GM23338 (cell line): ENCODE data around the gene GPC6. TPM values are rescaled to one million over a fixed set of nuclear protein-coding genes. Genes with fewer than 3 reads are reported as not detected.

Experiments used
- ATAC-seq: fragments of 200-7000 bp; cut with Tn5 transposase; 3 replicates; pipeline ENCODE4 v1.9.1; 2020
- DNase-seq: peaks from one replicate; pipeline ENCODE4 v3.0.0-alpha.2; 2015; ENCODE audit warnings: low spot score
- H2AFZ ChIP-seq: fragments of 200-600 bp; sonication (generic); 2 replicates; pipeline ENCODE4 v1.8.0; 2016; ENCODE audit warnings: antibody characterized with exemption, mild to moderate bottlenecking, moderate library complexity
- H3F3A ChIP-seq: fragments of 200-600 bp; sonication (generic); replicated peaks from 2 replicates; pipeline ENCODE4 v1.8.0; 2017; ENCODE audit warnings: antibody characterized with exemption, mixed run types, low read depth
- H3K27ac ChIP-seq: fragments of 200-600 bp; sonication (generic); 2 replicates; pipeline ENCODE4 v1.6.1; 2016; ENCODE audit warnings: low read depth
- H3K27me3 ChIP-seq: fragments of 200-600 bp; sonication (generic); 2 replicates; pipeline ENCODE4 v1.8.0; 2016; ENCODE audit warnings: mild to moderate bottlenecking, mixed run types, moderate library complexity; ENCODE audit not compliant: insufficient read depth
- H3K36me3 ChIP-seq: fragments of 200-600 bp; sonication (generic); 2 replicates; pipeline ENCODE4 v1.8.0; 2016; ENCODE audit warnings: mild to moderate bottlenecking; ENCODE audit not compliant: insufficient read depth
- H3K4me1 ChIP-seq: fragments of 200-600 bp; sonication (generic); 2 replicates; pipeline ENCODE4 v1.8.0; 2016; ENCODE audit warnings: mild to moderate bottlenecking, moderate library complexity; ENCODE audit not compliant: insufficient read depth
- H3K4me2 ChIP-seq: fragments of 200-600 bp; sonication (generic); 2 replicates; pipeline ENCODE4 v1.7.1; 2017; ENCODE audit warnings: mixed run types
- H3K4me3 ChIP-seq: fragments of 200-600 bp; sonication (generic); 2 replicates; pipeline ENCODE4 v1.6.1; 2016; ENCODE audit warnings: mixed run types
- H3K79me2 ChIP-seq: fragments of 200-600 bp; sonication (generic); replicated peaks from 2 replicates; pipeline ENCODE4 v1.8.0; 2017; ENCODE audit warnings: mild to moderate bottlenecking; ENCODE audit not compliant: insufficient read depth
- H3K9me2 ChIP-seq: fragments of 200-600 bp; sonication (generic); 2 replicates; pipeline ENCODE4 v1.8.0; 2017; ENCODE audit not compliant: insufficient read depth
- H4K20me1 ChIP-seq: fragments of 200-600 bp; sonication (generic); replicated peaks from 2 replicates; pipeline ENCODE4 v1.8.0; 2017; ENCODE audit warnings: mild to moderate bottlenecking; ENCODE audit not compliant: insufficient read depth
- H3K27ac Mint-ChIP-seq: 2 replicates; pipeline ENCODE4 v1.8.0; 2020; ENCODE audit warnings: inconsistent platforms, mild to moderate bottlenecking, moderate library complexity, mixed read lengths
- H3K27me3 Mint-ChIP-seq: 3 replicates; pipeline ENCODE4 v1.8.0; 2022; ENCODE audit warnings: low read depth, mild to moderate bottlenecking, moderate library complexity, mixed read lengths, inconsistent platforms; ENCODE audit not compliant: insufficient read depth, poor library complexity
- H3K36me3 Mint-ChIP-seq: 3 replicates; pipeline ENCODE4 v1.8.0; 2021; ENCODE audit warnings: low read depth, mild to moderate bottlenecking, inconsistent platforms, moderate library complexity, mixed read lengths
- H3K4me1 Mint-ChIP-seq: 3 replicates; pipeline ENCODE4 v1.8.0; 2020; ENCODE audit warnings: mild to moderate bottlenecking, inconsistent platforms, mixed read lengths
- H3K4me3 Mint-ChIP-seq: 3 replicates; pipeline ENCODE4 v1.8.0; 2021; ENCODE audit warnings: moderate library complexity, mild to moderate bottlenecking, inconsistent platforms, mixed read lengths
- H3K9me3 Mint-ChIP-seq: 3 replicates; pipeline ENCODE4 v1.8.0; 2020; ENCODE audit warnings: moderate library complexity, mild to moderate bottlenecking, inconsistent platforms, mixed read lengths
- CREB1 ChIP-seq: fragments of 250-450 bp; sonication (Bioruptor Pico); IDR thresholded peaks from 2 replicates; pipeline ENCODE4 v1.5.0; 2020; ENCODE audit warnings: low read depth, mild to moderate bottlenecking, moderate library complexity
- EZH2 ChIP-seq: fragments of 200-600 bp; sonication (generic); IDR thresholded peaks from one replicate; pipeline ENCODE4 v1.8.0; 2017; ENCODE audit warnings: antibody characterized with exemption, mild to moderate bottlenecking, low read depth; ENCODE audit not compliant: unreplicated experiment
- EZH2phosphoT487 ChIP-seq: fragments of 200-600 bp; sonication (generic); IDR thresholded peaks from one replicate; pipeline ENCODE4 v1.8.1; 2018; ENCODE audit warnings: antibody characterized with exemption; ENCODE audit not compliant: unreplicated experiment
- POLR2AphosphoS5 ChIP-seq: IDR thresholded peaks from 2 replicates; pipeline ENCODE4 v1.6.1; 2016; ENCODE audit warnings: antibody characterized with exemption, low read depth
- ZNF331 ChIP-seq: fragments of 250-450 bp; sonication (Bioruptor Pico); IDR thresholded peaks from 2 replicates; pipeline ENCODE4 v1.5.0; 2020; ENCODE audit warnings: low read depth, mild to moderate bottlenecking, moderate library complexity
- polyA plus RNA-seq: library from polyadenylated mRNA; unstranded; fragments of >200 nt; fragmentation: Nextera tagmentation; extraction: Ambion mirVana; gene quantifications from 2 replicates; pipeline ENCODE4 v1.2.1, GENCODE V29; 2016
- total RNA-seq: library from RNA; depleted of rRNA; stranded (reverse); fragments of >200 nt; shearing (Covaris generic); gene quantifications from 2 replicates; pipeline ENCODE4 v1.2.3, GENCODE V29; 2014
- TF ChIP-seq, protein P1 (sequence below): IDR thresholded peaks from one replicate; pipeline ENCODE4 v1.6.1; 2018; ENCODE audit warnings: antibody characterized with exemption; ENCODE audit not compliant: unreplicated experiment
- TF ChIP-seq, protein P2 (sequence below), 2 experiments: fragments of 200-600 bp in 1 of 2; sonication (generic) in 1 of 2; conservative IDR thresholded peaks; 2 replicates each; pipeline versions ENCODE4 v1.5.1 to v1.6.1; 2016 to 2017; ENCODE audit warnings: antibody characterized with exemption in 2 of 2, low read depth in 2 of 2, mild to moderate bottlenecking in 2 of 2, moderate library complexity in 1 of 2

GPC6 gene
- total and polyA plus RNA-seq, 2 experiments from 2014 or later = 6.4 to 28.6 TPM

DNA sequence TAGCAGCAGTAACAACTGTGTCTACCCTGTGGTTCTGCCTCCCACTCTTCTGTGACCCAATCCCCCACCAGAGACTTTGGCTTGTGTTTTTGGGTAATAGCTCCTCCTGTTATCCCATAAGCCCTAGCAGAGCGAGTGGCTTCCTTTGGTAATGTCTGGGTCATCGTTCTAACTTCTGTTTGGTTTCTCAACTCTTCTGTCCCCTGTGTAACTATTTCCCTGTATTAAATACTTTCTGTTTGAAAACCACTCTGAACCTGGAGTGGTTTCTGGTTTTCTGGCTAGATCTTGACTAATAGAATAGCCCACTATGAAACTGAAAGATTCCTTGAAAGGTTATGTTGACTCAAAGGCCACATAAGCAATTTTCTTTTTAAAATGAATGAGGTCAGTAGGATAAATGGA is 902.9 kb downstream of the GPC6 start:
- Mint-ChIP-seq H3K27ac (no peak overlapping the region), H3K4me3 (no peak overlapping the region), H3K27me3 (no peaks in the 10 kb centered on the region), H3K4me1 (no peaks in the 10 kb centered on the region), H3K36me3 (no peaks in the 10 kb centered on the region), H3K9me3 (no peaks in the 10 kb centered on the region)
- no peaks in the 10 kb centered on the region for H3K4me1 ChIP-seq
- H4K20me1 ChIP-seq = no peaks in the 10 kb centered on the region
- H3K27ac ChIP-seq = no peak overlapping the region
- H2AFZ ChIP-seq = no peak overlapping the region
- ATAC-seq (no peak), DNase-seq (no peak)
- no peaks in the 10 kb centered on the region for H3K79me2 ChIP-seq
- no peak overlapping the region for H3K4me2 ChIP-seq
- no peaks in the 10 kb centered on the region for H3K9me2 ChIP-seq
- H3K4me3 ChIP-seq = no peak overlapping the region
- H3F3A ChIP-seq = no peaks in the 10 kb centered on the region
- 0 out of 2 replicates have a peak, but pooled peaks cover 4% of the 10 kb centered on the region for H3K27me3 ChIP-seq
- no peak for TF ChIP-seq EZH2phosphoT487
- H3K36me3 ChIP-seq = no peaks in the 10 kb centered on the region

DNA sequence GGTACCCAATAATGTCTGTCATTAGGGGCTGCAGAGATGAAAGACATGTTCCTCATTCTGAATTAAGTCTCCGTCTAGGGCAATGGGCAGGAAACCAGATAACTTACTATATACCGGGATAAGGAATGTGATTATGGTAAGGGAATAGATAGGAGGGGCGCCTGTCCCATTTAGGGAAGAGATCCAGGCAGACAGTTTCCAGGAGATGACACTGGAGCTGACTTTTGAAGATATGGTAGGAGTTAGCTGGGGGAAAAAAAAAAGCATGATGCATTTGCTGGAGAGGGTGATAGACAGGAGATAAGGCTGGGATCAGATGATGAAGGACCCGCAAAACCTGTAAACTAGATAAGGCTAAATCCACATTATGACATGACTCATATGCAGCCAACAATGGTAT is 912.2 kb downstream of the GPC6 start:
- Histone ChIP-seq H3K4me2 (no peak overlapping the region), H3K27me3 (peaks cover 96% of the 10 kb centered on the region), H3F3A (no peaks in the 10 kb centered on the region), H4K20me1 (0 out of 2 replicates have a peak, but pooled peaks cover 6% of the 10 kb centered on the region), H3K27ac (no peak overlapping the region), H3K4me3 (no peak overlapping the region), H3K79me2 (no peaks in the 10 kb centered on the region), H3K4me1 (peaks cover 32% of the 10 kb centered on the region), H2AFZ (no peak overlapping the region), H3K36me3 (no peaks in the 10 kb centered on the region), H3K9me2 (no peaks in the 10 kb centered on the region)
- DNase-seq (no peak), ATAC-seq (no peak)
- Mint-ChIP-seq H3K27me3 (peaks cover 37% of the 10 kb centered on the region), H3K9me3 (no peaks in the 10 kb centered on the region), H3K4me3 (no peak overlapping the region), H3K36me3 (no peaks in the 10 kb centered on the region), H3K27ac (no peak overlapping the region), H3K4me1 (peaks cover 31% of the 10 kb centered on the region)
- TF ChIP-seq EZH2 (no peak), CREB1 (no peak), POLR2AphosphoS5 (no peak), ZNF331 (CRISPR knock-in tag) (no peak)
- TF ChIP-seq, protein P1, sequence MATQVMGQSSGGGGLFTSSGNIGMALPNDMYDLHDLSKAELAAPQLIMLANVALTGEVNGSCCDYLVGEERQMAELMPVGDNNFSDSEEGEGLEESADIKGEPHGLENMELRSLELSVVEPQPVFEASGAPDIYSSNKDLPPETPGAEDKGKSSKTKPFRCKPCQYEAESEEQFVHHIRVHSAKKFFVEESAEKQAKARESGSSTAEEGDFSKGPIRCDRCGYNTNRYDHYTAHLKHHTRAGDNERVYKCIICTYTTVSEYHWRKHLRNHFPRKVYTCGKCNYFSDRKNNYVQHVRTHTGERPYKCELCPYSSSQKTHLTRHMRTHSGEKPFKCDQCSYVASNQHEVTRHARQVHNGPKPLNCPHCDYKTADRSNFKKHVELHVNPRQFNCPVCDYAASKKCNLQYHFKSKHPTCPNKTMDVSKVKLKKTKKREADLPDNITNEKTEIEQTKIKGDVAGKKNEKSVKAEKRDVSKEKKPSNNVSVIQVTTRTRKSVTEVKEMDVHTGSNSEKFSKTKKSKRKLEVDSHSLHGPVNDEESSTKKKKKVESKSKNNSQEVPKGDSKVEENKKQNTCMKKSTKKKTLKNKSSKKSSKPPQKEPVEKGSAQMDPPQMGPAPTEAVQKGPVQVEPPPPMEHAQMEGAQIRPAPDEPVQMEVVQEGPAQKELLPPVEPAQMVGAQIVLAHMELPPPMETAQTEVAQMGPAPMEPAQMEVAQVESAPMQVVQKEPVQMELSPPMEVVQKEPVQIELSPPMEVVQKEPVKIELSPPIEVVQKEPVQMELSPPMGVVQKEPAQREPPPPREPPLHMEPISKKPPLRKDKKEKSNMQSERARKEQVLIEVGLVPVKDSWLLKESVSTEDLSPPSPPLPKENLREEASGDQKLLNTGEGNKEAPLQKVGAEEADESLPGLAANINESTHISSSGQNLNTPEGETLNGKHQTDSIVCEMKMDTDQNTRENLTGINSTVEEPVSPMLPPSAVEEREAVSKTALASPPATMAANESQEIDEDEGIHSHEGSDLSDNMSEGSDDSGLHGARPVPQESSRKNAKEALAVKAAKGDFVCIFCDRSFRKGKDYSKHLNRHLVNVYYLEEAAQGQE = no peak
- TF ChIP-seq, protein P2, sequence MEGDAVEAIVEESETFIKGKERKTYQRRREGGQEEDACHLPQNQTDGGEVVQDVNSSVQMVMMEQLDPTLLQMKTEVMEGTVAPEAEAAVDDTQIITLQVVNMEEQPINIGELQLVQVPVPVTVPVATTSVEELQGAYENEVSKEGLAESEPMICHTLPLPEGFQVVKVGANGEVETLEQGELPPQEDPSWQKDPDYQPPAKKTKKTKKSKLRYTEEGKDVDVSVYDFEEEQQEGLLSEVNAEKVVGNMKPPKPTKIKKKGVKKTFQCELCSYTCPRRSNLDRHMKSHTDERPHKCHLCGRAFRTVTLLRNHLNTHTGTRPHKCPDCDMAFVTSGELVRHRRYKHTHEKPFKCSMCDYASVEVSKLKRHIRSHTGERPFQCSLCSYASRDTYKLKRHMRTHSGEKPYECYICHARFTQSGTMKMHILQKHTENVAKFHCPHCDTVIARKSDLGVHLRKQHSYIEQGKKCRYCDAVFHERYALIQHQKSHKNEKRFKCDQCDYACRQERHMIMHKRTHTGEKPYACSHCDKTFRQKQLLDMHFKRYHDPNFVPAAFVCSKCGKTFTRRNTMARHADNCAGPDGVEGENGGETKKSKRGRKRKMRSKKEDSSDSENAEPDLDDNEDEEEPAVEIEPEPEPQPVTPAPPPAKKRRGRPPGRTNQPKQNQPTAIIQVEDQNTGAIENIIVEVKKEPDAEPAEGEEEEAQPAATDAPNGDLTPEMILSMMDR (conservative IDR thresholded peaks at IDR 0.05; ENCODE audit: low read depth in 2 of 2) = no peak
